ENCODE data around the gene SPAG6. TPM values are rescaled to one million over a fixed set of nuclear protein-coding genes. Genes with fewer than 3 reads are reported as not detected.

The SPAG6 gene
- total and polyA plus RNA-seq, 2 of the 4 experiments (the other 2 are of a cell fraction): not detected

DNA sequence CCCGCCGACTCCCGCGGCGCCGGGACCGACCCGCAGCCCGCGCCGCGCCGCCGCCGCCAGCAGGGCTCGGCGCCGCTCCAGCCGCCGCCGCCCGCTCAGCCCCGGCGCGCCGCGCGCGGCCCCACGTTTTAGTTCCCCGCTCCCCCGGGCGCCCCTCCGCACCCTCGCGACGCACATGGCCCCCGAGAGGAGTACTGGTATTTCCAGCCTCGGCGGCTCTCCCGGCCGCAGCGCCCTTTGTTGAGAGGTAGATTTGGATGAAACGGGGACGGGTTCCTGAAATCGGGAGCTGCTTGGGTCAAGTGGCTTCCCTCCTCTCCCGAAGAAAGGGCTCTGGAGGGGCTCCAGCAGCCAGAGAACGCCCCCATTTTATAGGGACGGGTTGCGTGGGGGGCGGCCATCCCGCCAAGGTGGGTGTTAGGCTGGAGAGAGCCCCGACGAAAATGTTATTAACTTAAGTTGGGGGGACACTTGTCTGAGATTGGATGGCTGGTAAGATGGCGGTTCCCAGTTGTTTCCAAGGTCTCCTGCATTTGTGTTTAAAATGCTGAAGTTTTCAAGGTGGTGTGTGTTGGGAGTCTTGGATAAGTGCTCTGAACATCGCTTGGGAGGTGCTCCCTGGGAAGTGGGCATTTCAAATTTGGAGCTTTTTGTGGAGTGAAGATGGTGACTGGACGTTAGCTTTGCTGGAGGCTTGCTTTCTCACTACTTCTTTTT lies 23.2 kb upstream of the SPAG6 start:
- Histone ChIP-seq H2BK15ac (ENCODE audit: low read depth, low read length) (no peak overlapping the region), H3K18ac (ENCODE audit: low read depth, low read length) (no peak overlapping the region), H2AFZ (replicated peaks; ENCODE audit: low read length, poor library complexity) (peak overlapping the region; percentile 67), H3K27ac (ENCODE audit: insufficient read depth, low read length) (no peak overlapping the region; the same call in 1 of the 2 replicates), H3K56ac (ENCODE audit: extremely low read depth, insufficient read depth, low read length) (no peak overlapping the region), H3K9me1 (ENCODE audit: insufficient read depth, low read length) (no peaks in the 10 kb centered on the region; the same call in 1 of the 2 replicates), H2AK5ac (ENCODE audit: low read depth, low read length) (no peak overlapping the region; the same call in 1 of the 2 replicates), H3K4me3 (ENCODE audit: insufficient read depth, low read depth, low read length) (peak overlapping the region; percentile 65), H3K27me3 (ENCODE audit: control insufficient read depth, insufficient read depth, low read length) (peaks cover 21% of the 10 kb centered on the region), H2BK5ac (ENCODE audit: low read depth, low read length, poor library complexity, severe bottlenecking) (no peak overlapping the region), H2BK20ac (ENCODE audit: low read depth, low read length) (no peak overlapping the region), H4K20me1 (ENCODE audit: insufficient read depth, low read length) (peaks cover 13% of the 10 kb centered on the region; the same call in 1 of the 2 replicates), H3K9me3 (ENCODE audit: control insufficient read depth, insufficient read depth, low read length) (0 out of 2 replicates have a peak, but pooled peaks cover 3% of the 10 kb centered on the region), H3K23ac (ENCODE audit: low read depth, low read length) (peak overlapping the region; percentile 84; the same call in 1 of the 2 replicates), H4K8ac (ENCODE audit: low read depth in 2 of 2, low read length in 2 of 2) (no peak overlapping the region), H2BK120ac (ENCODE audit: low read depth, low read length) (no peak overlapping the region), H3K9ac (ENCODE audit: low read depth, low read length) (peak overlapping the region; percentile 72), H4K5ac (ENCODE audit: low read depth, low read length) (no peak overlapping the region), H3K79me1 (ENCODE audit: low read depth in 1 of 2, low read length in 2 of 2) (peaks cover 27 to 30% of the 10 kb centered on the region in 2 experiments), H3K4me2 (ENCODE audit: low read depth, low read length) (peak overlapping the region; percentile 94), H3K4ac (ENCODE audit: low read depth, low read length) (0 out of 2 replicates have a peak overlapping the region, but pooled peaks have one; percentile 9), H3K14ac (replicated peaks; ENCODE audit: low read depth, low read length) (peak overlapping the region; percentile 61; the same call in 1 of the 2 replicates), H4K91ac (ENCODE audit: insufficient read depth, low read depth, low read length) (no peak overlapping the region), H3K4me1 (ENCODE audit: control insufficient read depth, insufficient read depth, low read length) (no peaks in the 10 kb centered on the region; the same call in 1 of the 2 replicates), H2AK9ac (replicated peaks; ENCODE audit: low read depth, low read length, poor library complexity) (peak overlapping the region; percentile 79), H3K36me3 (ENCODE audit: control insufficient read depth, insufficient read depth, low read length) (no peaks in the 10 kb centered on the region)
- ChIA-PET POLR2A (ENCODE audit: unreplicated experiment) (no interaction called here), CTCF (interaction anchor here (0.7 kb wide), 2 partner anchors 165 to 667 kb away, joined by 3 to 4 read pairs; no protein-coding TSS in a partner anchor)
- intact Hi-C loops (cut with micrococcal nuclease): loop anchor here (10.0 kb wide), 1 partner anchor 233 kb away; no protein-coding TSS in a partner anchor
- dilution Hi-C loops (cut with HindIII; ENCODE audit: low sequenced_read_pairs, unreplicated experiment): no loop called here
- DNase-seq (no peak), ATAC-seq (ENCODE audit: low read depth) (no peak)
- no TSS peak for BruUV-seq (replicated peaks)
- WGBS, 2 experiments (ENCODE audit: extremely low coverage in 2 of 2, insufficient read length in 1 of 2): 10% methylated on average over 2 of the region's 57 CpGs; no CpG with 5 or more reads in 1 of the 2 experiments
- TF ChIP-seq NFE2L2 (IDR thresholded peaks at IDR 0.05; ENCODE audit: low read depth, low read length) (no peak), POLR2A (IDR thresholded peaks at IDR 0.05; ENCODE audit: low read depth, low read length) (no peak), RFX5 (IDR thresholded peaks at IDR 0.05; ENCODE audit: low read depth, low read length) (no peak), SMC3 (IDR thresholded peaks at IDR 0.05; ENCODE audit: low read depth, low read length) (no peak), BHLHE40 (IDR thresholded peaks at IDR 0.05; ENCODE audit: low read depth, low read length) (no peak), FOS (IDR thresholded peaks at IDR 0.05; ENCODE audit: low read depth, low read length) (no peak), RAD21 (IDR thresholded peaks at IDR 0.05; ENCODE audit: low read length) (no peak)
- TF ChIP-seq, protein P1, sequence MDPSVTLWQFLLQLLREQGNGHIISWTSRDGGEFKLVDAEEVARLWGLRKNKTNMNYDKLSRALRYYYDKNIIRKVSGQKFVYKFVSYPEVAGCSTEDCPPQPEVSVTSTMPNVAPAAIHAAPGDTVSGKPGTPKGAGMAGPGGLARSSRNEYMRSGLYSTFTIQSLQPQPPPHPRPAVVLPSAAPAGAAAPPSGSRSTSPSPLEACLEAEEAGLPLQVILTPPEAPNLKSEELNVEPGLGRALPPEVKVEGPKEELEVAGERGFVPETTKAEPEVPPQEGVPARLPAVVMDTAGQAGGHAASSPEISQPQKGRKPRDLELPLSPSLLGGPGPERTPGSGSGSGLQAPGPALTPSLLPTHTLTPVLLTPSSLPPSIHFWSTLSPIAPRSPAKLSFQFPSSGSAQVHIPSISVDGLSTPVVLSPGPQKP (IDR thresholded peaks at IDR 0.05; ENCODE audit: borderline replicate concordance, low read depth, low read length): no peak
- in situ Hi-C loops (cut with MboI; ENCODE audit: low sequenced_read_pairs): loop anchor here (10.0 to 25.0 kb wide), 2 partner anchors 503 to 810 kb away; no protein-coding TSS in a partner anchor
